HepG2 (cell line): ENCODE measurements around the gene SYNJ2. TPM values are rescaled to one million over a fixed set of nuclear protein-coding genes. Genes with fewer than 3 reads are reported as not detected.

Source experiments
- BRD4 ChIP-seq: sonication (generic); formaldehyde crosslinking; IDR thresholded peaks from 2 replicates; pipeline ENCODE4 v1.4.0; 2020; ENCODE audit warnings: missing genetic modification reagents
- CC2D1A ChIP-seq: sonication (generic); formaldehyde crosslinking; IDR thresholded peaks from 2 replicates; pipeline ENCODE4 v1.8.1; 2023; ENCODE audit warnings: mild to moderate bottlenecking, missing genetic modification reagents
- DMAP1 ChIP-seq: IDR thresholded peaks from 2 replicates; pipeline ENCODE4 v1.6.1; 2016
- PITX1 ChIP-seq: sonication (generic); formaldehyde crosslinking; IDR thresholded peaks from 2 replicates; pipeline ENCODE4 v1.5.1; 2020; ENCODE audit warnings: mild to moderate bottlenecking, missing genetic modification reagents
- POLR2AphosphoS2 ChIP-seq: IDR thresholded peaks from 2 replicates; pipeline ENCODE4 v1.6.1; 2011; ENCODE audit warnings: low read depth, low read length, improper control_type of control experiment
- ZEB1 ChIP-seq: IDR thresholded peaks from 2 replicates; pipeline ENCODE4 v1.6.1; 2012; ENCODE audit warnings: mild to moderate bottlenecking, low read depth, inconsistent platforms; ENCODE audit not compliant: insufficient replicate concordance
- ZNF530 ChIP-seq: sonication (generic); formaldehyde crosslinking; IDR thresholded peaks from 2 replicates; pipeline ENCODE4 v1.5.0; 2020; ENCODE audit warnings: low read depth, mild to moderate bottlenecking, missing genetic modification reagents
- ZSCAN9 ChIP-seq: IDR thresholded peaks from 2 replicates; pipeline ENCODE4 v1.6.1; 2016; ENCODE audit warnings: borderline replicate concordance
- polyA plus RNA-seq, 8 experiments: library from polyadenylated mRNA; depleted of rRNA in 3 of 8; stranded (reverse) in 7 of 8; unstranded in 1 of 8; fragments of >200 nt; fragmentation: Illumina TruSeq in 4 of 8; extraction: Trizol in 4 of 8; gene quantifications; 2 replicates each; pipeline versions ENCODE4 v1.2.1 to v1.2.3, GENCODE V29; 2011 to 2016; ENCODE audit warnings: low read depth in 4 of 8, missing spikeins in 1 of 8, mixed read lengths in 1 of 8; ENCODE audit not compliant: insufficient read depth in 1 of 8
- total RNA-seq, 5 experiments: library from RNA; depleted of rRNA; stranded (reverse); fragments of >200 nt; fragmentation: Illumina TruSeq; extraction: Trizol; gene quantifications; 2 replicates each; pipeline ENCODE4 v1.2.3, GENCODE V29; 2016; ENCODE audit warnings: low read depth in 1 of 5
- TF ChIP-seq, protein P1 (sequence below): sonication (generic); formaldehyde crosslinking; IDR thresholded peaks from 2 replicates; pipeline ENCODE4 v1.4.0; 2020; ENCODE audit warnings: missing genetic modification reagents
- TF ChIP-seq, protein P2 (sequence below): sonication (generic); formaldehyde crosslinking; IDR thresholded peaks from 2 replicates; pipeline ENCODE4 v1.4.0; 2020; ENCODE audit warnings: mild to moderate bottlenecking, missing genetic modification reagents
- TF ChIP-seq, protein P3 (sequence below): IDR thresholded peaks from 2 replicates; pipeline ENCODE4 v1.6.1; 2016; ENCODE audit warnings: low read depth
- TF ChIP-seq, protein P4 (sequence below): sonication (generic); formaldehyde crosslinking; IDR thresholded peaks from 2 replicates; pipeline ENCODE4 v1.4.0; 2020; ENCODE audit warnings: missing genetic modification reagents

Gene SYNJ2
- total and polyA plus RNA-seq, 2 of the 13 experiments (the other 11 are each of a cell fraction or from before 2014, with no cell fraction given): 39.1 to 57.6 TPM

DNA sequence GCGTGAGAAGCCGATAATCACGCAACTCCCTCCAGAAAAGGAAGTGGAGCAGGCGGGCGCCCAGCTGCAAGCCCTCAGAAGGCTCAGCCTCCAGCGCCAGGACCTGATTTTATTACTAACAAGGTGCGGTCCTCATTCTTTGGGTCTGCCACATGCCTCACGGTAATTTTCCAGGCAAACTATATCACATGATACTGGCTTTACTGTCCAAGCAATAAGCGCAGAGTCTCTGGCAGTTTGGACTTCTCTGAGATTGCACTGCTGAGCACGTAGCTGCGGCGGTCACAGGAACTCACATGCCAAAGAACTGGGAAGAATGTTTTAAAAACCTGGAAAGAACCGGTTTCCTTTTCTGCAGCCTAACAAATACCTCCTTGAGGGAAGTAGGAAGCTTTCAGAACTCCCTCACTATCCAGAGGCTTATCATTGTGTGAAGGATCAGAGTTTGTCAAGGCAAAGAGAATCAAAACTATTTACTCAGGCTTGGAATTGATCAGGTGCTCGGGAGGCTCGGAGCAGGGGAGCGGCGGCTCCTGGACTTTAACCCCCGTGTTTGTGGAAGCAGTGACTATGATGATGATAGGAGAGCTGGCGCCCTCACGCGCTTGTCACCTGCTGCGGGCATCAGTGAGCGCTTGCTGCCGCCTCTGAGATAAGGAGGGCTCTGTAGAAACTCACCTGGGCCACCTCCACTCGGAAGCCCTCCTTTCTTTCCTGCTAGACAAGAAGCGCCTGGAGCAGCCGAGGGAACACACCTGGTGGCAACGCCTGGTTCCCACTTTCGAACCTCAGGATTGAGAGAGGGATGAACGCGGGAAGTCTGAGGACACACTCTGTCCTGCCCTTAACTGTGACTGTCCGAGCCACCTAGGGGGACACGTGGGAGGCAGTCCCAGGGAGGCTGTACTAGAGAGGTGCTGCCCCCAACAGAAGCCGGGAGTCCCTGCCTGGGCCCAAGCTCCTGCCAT is 27.2 kb upstream of the SYNJ2 start (continued):
- TF ChIP-seq, protein P1, sequence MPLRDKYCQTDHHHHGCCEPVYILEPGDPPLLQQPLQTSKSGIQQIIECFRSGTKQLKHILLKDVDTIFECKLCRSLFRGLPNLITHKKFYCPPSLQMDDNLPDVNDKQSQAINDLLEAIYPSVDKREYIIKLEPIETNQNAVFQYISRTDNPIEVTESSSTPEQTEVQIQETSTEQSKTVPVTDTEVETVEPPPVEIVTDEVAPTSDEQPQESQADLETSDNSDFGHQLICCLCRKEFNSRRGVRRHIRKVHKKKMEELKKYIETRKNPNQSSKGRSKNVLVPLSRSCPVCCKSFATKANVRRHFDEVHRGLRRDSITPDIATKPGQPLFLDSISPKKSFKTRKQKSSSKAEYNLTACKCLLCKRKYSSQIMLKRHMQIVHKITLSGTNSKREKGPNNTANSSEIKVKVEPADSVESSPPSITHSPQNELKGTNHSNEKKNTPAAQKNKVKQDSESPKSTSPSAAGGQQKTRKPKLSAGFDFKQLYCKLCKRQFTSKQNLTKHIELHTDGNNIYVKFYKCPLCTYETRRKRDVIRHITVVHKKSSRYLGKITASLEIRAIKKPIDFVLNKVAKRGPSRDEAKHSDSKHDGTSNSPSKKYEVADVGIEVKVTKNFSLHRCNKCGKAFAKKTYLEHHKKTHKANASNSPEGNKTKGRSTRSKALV (CRISPR knock-in tag): peak; percentile 56; the same call in 1 of the 2 replicates
- TF ChIP-seq PITX1 (CRISPR knock-in tag) (peak; percentile 93; the same call in 1 of the 2 replicates), CC2D1A (CRISPR knock-in tag) (no peak), ZEB1 (peak; percentile 94), DMAP1 (CRISPR knock-in tag) (peak; percentile 92), POLR2AphosphoS2 (no peak), BRD4 (CRISPR knock-in tag) (no peak), ZSCAN9 (CRISPR knock-in tag) (0 out of 2 replicates have a peak, but pooled peaks have one; percentile 18), ZNF530 (no peak)
- TF ChIP-seq, protein P2, sequence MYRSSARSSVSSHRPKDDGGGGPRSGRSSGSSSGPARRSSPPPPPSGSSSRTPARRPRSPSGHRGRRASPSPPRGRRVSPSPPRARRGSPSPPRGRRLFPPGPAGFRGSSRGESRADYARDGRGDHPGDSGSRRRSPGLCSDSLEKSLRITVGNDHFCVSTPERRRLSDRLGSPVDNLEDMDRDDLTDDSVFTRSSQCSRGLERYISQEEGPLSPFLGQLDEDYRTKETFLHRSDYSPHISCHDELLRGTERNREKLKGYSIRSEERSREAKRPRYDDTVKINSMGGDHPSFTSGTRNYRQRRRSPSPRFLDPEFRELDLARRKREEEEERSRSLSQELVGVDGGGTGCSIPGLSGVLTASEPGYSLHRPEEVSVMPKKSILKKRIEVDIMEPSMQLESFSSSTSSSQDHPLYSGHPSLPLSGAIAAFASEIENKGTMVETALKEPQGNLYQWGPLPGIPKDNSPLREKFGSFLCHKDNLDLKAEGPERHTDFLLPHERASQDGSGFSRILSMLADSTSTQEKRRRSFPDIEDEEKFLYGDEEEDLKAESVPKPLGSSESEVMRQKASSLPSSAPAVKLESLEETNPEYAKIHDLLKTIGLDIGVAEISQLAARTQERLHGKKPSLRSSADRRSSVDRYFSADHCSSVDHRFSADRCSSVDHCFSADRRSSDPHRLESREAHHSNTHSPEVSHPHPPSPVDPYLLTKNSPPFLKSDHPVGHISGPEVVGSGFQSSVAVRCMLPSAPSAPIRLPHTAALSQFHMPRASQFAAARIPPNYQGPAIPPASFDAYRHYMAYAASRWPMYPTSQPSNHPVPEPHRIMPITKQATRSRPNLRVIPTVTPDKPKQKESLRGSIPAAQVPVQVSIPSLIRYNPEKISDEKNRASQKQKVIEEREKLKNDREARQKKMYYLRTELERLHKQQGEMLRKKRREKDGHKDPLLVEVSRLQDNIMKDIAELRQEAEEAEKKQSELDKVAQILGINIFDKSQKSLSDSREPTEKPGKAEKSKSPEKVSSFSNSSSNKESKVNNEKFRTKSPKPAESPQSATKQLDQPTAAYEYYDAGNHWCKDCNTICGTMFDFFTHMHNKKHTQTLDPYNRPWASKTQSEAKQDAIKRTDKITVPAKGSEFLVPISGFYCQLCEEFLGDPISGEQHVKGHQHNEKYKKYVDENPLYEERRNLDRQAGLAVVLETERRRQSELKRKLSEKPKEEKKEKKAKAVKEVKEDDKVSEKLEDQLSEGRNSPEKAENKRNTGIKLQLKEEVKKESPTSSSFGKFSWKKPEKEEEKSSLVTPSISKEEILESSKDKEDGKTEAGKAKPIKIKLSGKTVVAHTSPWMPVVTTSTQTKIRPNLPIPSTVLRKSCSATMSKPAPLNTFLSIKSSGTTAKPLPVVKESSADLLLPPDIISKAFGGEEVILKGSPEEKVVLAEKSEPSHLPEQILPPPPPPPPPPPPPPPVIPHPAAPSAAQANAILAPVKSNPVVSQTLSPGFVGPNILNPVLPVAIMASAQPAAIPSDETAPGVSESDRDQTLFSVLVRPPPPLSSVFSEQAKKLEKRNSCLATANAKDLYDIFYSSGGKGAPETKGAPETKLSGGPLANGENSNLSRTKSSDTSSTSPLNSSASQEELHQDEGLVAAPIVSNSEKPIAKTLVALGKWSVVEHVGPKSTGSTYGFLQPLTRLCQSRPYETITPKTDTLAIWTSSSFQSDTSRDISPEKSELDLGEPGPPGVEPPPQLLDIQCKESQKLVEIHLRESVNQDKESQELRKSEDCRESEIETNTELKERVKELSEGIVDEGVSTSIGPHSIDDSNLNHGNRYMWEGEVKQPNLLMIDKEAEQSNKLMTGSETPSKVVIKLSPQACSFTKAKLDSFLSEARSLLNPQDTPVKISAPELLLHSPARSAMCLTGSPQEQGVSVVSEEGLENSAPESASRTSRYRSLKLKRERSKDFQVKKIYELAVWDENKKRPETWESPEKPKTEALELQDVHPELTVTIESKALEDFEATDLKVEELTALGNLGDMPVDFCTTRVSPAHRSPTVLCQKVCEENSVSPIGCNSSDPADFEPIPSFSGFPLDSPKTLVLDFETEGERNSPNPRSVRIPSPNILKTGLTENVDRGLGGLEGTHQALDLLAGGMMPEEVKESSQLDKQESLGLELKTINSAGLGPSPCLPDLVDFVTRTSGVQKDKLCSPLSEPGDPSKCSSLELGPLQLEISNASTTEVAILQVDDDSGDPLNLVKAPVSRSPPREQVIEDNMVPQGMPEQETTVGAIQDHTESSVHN (CRISPR knock-in tag): no peak
- TF ChIP-seq, protein P3, sequence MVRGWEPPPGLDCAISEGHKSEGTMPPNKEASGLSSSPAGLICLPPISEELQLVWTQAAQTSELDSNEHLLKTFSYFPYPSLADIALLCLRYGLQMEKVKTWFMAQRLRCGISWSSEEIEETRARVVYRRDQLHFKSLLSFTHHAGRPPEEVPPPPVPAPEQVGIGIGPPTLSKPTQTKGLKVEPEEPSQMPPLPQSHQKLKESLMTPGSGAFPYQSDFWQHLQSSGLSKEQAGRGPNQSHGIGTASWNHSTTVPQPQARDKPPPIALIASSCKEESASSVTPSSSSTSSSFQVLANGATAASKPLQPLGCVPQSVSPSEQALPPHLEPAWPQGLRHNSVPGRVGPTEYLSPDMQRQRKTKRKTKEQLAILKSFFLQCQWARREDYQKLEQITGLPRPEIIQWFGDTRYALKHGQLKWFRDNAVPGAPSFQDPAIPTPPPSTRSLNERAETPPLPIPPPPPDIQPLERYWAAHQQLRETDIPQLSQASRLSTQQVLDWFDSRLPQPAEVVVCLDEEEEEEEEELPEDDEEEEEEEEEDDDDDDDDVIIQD (CRISPR knock-in tag): peak; percentile 13; the same call in 1 of the 2 replicates
- TF ChIP-seq, protein P4, sequence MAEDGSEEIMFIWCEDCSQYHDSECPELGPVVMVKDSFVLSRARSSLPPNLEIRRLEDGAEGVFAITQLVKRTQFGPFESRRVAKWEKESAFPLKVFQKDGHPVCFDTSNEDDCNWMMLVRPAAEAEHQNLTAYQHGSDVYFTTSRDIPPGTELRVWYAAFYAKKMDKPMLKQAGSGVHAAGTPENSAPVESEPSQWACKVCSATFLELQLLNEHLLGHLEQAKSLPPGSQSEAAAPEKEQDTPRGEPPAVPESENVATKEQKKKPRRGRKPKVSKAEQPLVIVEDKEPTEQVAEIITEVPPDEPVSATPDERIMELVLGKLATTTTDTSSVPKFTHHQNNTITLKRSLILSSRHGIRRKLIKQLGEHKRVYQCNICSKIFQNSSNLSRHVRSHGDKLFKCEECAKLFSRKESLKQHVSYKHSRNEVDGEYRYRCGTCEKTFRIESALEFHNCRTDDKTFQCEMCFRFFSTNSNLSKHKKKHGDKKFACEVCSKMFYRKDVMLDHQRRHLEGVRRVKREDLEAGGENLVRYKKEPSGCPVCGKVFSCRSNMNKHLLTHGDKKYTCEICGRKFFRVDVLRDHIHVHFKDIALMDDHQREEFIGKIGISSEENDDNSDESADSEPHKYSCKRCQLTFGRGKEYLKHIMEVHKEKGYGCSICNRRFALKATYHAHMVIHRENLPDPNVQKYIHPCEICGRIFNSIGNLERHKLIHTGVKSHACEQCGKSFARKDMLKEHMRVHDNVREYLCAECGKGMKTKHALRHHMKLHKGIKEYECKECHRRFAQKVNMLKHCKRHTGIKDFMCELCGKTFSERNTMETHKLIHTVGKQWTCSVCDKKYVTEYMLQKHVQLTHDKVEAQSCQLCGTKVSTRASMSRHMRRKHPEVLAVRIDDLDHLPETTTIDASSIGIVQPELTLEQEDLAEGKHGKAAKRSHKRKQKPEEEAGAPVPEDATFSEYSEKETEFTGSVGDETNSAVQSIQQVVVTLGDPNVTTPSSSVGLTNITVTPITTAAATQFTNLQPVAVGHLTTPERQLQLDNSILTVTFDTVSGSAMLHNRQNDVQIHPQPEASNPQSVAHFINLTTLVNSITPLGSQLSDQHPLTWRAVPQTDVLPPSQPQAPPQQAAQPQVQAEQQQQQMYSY (CRISPR knock-in tag): peak; percentile 82
